K562 (cell line): Measurements from ENCODE around the gene SPTAN1. TPM values are rescaled to one million over a fixed set of nuclear protein-coding genes. Genes with fewer than 3 reads are reported as not detected.

Source experiments
- ATF7 ChIP-seq: fragments of 450-650 bp; IDR thresholded peaks from 2 replicates; pipeline ENCODE4 v1.7.1; 2014; ENCODE audit warnings: mild to moderate bottlenecking, moderate library complexity
- ESRRB ChIP-seq: fragments of 250-450 bp; sonication (Bioruptor Pico); IDR thresholded peaks from 2 replicates; pipeline ENCODE4 v1.5.0; 2020; ENCODE audit warnings: mild to moderate bottlenecking, moderate library complexity, borderline replicate concordance
- JUNB ChIP-seq: fragments of 450-650 bp; formaldehyde crosslinking; conservative IDR thresholded peaks from 2 replicates; pipeline ENCODE4 v1.4.0; 2020; ENCODE audit warnings: mild to moderate bottlenecking
- KAT7 ChIP-seq: sonication (generic); formaldehyde crosslinking; IDR thresholded peaks from 2 replicates; pipeline ENCODE4 v1.8.0; 2022; ENCODE audit warnings: missing genetic modification reagents, mild to moderate bottlenecking, borderline replicate concordance
- MEF2A ChIP-seq: IDR thresholded peaks from 2 replicates; pipeline ENCODE4 v1.6.1; 2011; ENCODE audit warnings: low read depth, mild to moderate bottlenecking, low read length, moderate library complexity; ENCODE audit not compliant: control insufficient read depth
- POLR2G ChIP-seq: fragments of 200-400 bp; formaldehyde crosslinking; IDR thresholded peaks from 2 replicates; pipeline ENCODE4 v1.6.1; 2017; ENCODE audit warnings: low read depth, mild to moderate bottlenecking, antibody characterized with exemption, low read length, moderate library complexity
- RBM25 ChIP-seq: fragments of 200-400 bp; formaldehyde crosslinking; IDR thresholded peaks from 2 replicates; pipeline ENCODE4 v1.6.1; 2018; ENCODE audit warnings: low read length, low read depth, moderate library complexity; ENCODE audit not compliant: severe bottlenecking
- SOX6 ChIP-seq: fragments of 450-650 bp; IDR thresholded peaks from 2 replicates; pipeline ENCODE4 v1.6.1; 2014; ENCODE audit warnings: mild to moderate bottlenecking
- ZFP30 ChIP-seq: fragments of 250-450 bp; sonication (Bioruptor Pico); IDR thresholded peaks from 2 replicates; pipeline ENCODE4 v1.8.0; 2022; ENCODE audit warnings: moderate library complexity, mild to moderate bottlenecking, inconsistent platforms, borderline replicate concordance
- ZNF212 ChIP-seq: fragments of 450-650 bp; formaldehyde crosslinking; IDR thresholded peaks from 2 replicates; pipeline ENCODE4 v1.4.0; 2020; ENCODE audit warnings: mild to moderate bottlenecking
- ZNF507 ChIP-seq: conservative IDR thresholded peaks from 2 replicates; pipeline ENCODE4 v1.6.1; 2017; ENCODE audit warnings: missing genetic modification characterization, missing compliant biosample characterization
- ZNF586 ChIP-seq: fragments of 450-650 bp; formaldehyde crosslinking; conservative IDR thresholded peaks from 2 replicates; pipeline ENCODE4 v1.4.0; 2020; ENCODE audit warnings: mild to moderate bottlenecking, moderate library complexity
- ZSCAN29 ChIP-seq: fragments of 450-650 bp; IDR thresholded peaks from 2 replicates; pipeline ENCODE4 v1.6.1; 2017
- polyA plus RNA-seq, 8 experiments: library from polyadenylated mRNA; depleted of rRNA in 4 of 8; stranded (reverse) in 5 of 8; unstranded in 3 of 8; fragments of >200 nt; fragmentation: Nextera tagmentation in 2 of 8; fragmentation: Illumina TruSeq in 1 of 8; extraction: Ambion mirVana in 2 of 8; extraction: Trizol in 1 of 8; gene quantifications; 2 replicates each; pipeline versions ENCODE4 v1.2.1 to v1.2.3, GENCODE V29; 2011 to 2014; ENCODE audit warnings: inconsistent platforms in 1 of 8, missing spikeins in 1 of 8
- total RNA-seq, 7 experiments: library from RNA; depleted of rRNA in 6 of 7; stranded (reverse); fragments of >200 nt in 6 of 7; fragmentation: Illumina TruSeq in 2 of 7; extraction: Trizol in 2 of 7; gene quantifications; 2 replicates each; pipeline versions ENCODE4 v1.2.1 to v1.2.3, GENCODE V29; 2011 to 2021; ENCODE audit warnings: low replicate concordance in 1 of 7
- TF ChIP-seq, protein P1 (sequence below), 2 experiments: fragments of 450-650 bp in 1 of 2; sonication (generic) in 1 of 2; formaldehyde crosslinking in 1 of 2; IDR thresholded peaks; 2 replicates each; pipeline versions ENCODE4 v1.7.1 to v1.9.0; 2016 to 2022; ENCODE audit warnings: inconsistent platforms in 1 of 2, mild to moderate bottlenecking in 1 of 2, missing genetic modification reagents in 1 of 2
- TF ChIP-seq, protein P2 (sequence below): sonication (generic); formaldehyde crosslinking; IDR thresholded peaks from 2 replicates; pipeline ENCODE4 v1.8.0; 2022; ENCODE audit warnings: mild to moderate bottlenecking, missing genetic modification reagents
- TF ChIP-seq, protein P3 (sequence below): sonication (generic); formaldehyde crosslinking; IDR thresholded peaks from 2 replicates; pipeline ENCODE4 v1.8.1; 2023; ENCODE audit warnings: mild to moderate bottlenecking, missing genetic modification reagents

SPTAN1 gene
- total and polyA plus RNA-seq, 9 of the 15 experiments (the other 6 are each of a cell fraction or from before 2014, with no cell fraction given) = 1.5 to 13.5 (median 6.8) TPM

DNA sequence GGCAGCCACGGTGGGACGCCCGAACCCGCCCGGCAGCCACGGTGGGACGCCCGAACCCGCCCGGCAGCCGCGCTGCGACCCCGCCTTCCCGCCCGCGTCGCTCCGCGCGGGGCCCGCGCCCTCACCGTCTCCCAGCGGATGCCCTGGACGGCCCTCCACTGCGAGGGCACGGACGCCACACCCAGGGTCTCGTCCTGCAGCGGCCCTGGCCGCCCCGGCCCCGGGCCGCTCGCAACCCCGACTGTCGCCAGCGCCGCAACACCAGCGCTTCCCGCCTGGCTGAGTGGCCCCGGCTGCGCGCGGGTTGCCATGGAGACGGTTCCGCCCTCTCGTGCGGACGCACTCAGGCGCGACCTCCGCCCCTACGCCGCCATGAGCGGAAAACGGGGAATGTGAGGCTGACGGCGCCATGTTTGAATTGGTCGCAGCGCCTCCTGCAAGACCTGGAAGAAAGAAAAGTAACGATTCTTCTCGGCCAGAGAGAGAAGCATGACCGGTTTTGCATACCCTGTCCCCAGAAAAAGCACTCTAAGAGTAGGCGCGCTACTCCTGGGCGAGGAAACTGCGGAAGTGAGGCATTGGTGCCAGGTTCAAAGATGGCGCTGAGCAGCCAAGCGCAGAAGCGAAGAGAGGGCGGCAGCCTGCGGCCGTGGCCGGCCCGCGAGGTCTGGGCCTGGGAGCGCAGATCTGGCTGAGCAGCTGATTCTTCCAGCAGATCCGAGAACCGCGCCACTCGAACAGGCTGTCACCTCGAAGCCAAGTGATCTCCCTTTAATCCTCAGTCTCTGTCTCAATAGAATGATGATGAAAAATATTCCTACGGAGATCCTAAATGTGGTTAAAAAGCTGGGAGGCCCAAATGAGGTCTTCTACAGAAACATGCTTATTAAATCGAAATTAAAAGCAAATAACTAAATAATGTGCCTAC is 104.3 kb downstream of the SPTAN1 start, which contains the start of gene DYNC2I2 (continued):
- TF ChIP-seq, protein P1, sequence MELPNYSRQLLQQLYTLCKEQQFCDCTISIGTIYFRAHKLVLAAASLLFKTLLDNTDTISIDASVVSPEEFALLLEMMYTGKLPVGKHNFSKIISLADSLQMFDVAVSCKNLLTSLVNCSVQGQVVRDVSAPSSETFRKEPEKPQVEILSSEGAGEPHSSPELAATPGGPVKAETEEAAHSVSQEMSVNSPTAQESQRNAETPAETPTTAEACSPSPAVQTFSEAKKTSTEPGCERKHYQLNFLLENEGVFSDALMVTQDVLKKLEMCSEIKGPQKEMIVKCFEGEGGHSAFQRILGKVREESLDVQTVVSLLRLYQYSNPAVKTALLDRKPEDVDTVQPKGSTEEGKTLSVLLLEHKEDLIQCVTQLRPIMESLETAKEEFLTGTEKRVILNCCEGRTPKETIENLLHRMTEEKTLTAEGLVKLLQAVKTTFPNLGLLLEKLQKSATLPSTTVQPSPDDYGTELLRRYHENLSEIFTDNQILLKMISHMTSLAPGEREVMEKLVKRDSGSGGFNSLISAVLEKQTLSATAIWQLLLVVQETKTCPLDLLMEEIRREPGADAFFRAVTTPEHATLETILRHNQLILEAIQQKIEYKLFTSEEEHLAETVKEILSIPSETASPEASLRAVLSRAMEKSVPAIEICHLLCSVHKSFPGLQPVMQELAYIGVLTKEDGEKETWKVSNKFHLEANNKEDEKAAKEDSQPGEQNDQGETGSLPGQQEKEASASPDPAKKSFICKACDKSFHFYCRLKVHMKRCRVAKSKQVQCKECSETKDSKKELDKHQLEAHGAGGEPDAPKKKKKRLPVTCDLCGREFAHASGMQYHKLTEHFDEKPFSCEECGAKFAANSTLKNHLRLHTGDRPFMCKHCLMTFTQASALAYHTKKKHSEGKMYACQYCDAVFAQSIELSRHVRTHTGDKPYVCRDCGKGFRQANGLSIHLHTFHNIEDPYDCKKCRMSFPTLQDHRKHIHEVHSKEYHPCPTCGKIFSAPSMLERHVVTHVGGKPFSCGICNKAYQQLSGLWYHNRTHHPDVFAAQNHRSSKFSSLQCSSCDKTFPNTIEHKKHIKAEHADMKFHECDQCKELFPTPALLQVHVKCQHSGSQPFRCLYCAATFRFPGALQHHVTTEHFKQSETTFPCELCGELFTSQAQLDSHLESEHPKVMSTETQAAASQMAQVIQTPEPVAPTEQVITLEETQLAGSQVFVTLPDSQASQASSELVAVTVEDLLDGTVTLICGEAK (IDR thresholded peaks at IDR 0.05) = peak; percentile 86
- TF ChIP-seq, protein P1 (CRISPR knock-in tag; IDR thresholded peaks at IDR 0.05) = no peak
- no peak for TF ChIP-seq ZNF586
- TF ChIP-seq, protein P2, sequence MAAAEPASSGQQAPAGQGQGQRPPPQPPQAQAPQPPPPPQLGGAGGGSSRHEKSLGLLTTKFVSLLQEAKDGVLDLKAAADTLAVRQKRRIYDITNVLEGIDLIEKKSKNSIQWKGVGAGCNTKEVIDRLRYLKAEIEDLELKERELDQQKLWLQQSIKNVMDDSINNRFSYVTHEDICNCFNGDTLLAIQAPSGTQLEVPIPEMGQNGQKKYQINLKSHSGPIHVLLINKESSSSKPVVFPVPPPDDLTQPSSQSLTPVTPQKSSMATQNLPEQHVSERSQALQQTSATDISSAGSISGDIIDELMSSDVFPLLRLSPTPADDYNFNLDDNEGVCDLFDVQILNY (CRISPR knock-in tag) = peak; percentile 98; the same call in 1 of the 2 replicates
- TF ChIP-seq, protein P3, sequence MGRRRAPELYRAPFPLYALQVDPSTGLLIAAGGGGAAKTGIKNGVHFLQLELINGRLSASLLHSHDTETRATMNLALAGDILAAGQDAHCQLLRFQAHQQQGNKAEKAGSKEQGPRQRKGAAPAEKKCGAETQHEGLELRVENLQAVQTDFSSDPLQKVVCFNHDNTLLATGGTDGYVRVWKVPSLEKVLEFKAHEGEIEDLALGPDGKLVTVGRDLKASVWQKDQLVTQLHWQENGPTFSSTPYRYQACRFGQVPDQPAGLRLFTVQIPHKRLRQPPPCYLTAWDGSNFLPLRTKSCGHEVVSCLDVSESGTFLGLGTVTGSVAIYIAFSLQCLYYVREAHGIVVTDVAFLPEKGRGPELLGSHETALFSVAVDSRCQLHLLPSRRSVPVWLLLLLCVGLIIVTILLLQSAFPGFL = peak; percentile 99
- no peak for TF ChIP-seq ZFP30 (CRISPR knock-in tag)
- TF ChIP-seq ATF7 = peak; percentile 92
- peak; percentile 59 for TF ChIP-seq SOX6
- TF ChIP-seq JUNB = peak; percentile 49; the same call in 1 of the 2 replicates
- peak; percentile 90; the same call in 1 of the 2 replicates for TF ChIP-seq ZNF212 (CRISPR knock-in tag)
- peak; percentile 97 for TF ChIP-seq KAT7
- TF ChIP-seq POLR2G = peak; percentile 99
- no peak; the same call in 1 of the 2 replicates for TF ChIP-seq ZSCAN29
- peak; percentile 46 for TF ChIP-seq RBM25
- TF ChIP-seq ESRRB = no peak
- 0 out of 2 replicates have a peak, but pooled peaks have one; percentile 1 for TF ChIP-seq MEF2A
- no peak for TF ChIP-seq ZNF507 (tag)
